HG02852 (cell line): ENCODE data around the gene DEPDC4.
A peak's percentile ranks its signal among the peaks of the same experiment; 100 is the strongest.
"Not testable (repeated sequence)": the region's sequence is repeated elsewhere in the genome, so short reads cannot be mapped to it uniquely, and the experiment has no call there.

Experiments used
- ATAC-seq: cut with Tn5 transposase; IDR thresholded peaks from one replicate; pipeline ENCODE4 v1.9.1; 2021; ENCODE audit warnings: mild to moderate bottlenecking, moderate library complexity; ENCODE audit not compliant: unreplicated experiment

The DEPDC4 gene

GRCh38 chr12:100266835-100267602 lies at the start of gene DEPDC4, which contains the start of gene SCYL2:
DEPDC4 (minus strand) TSS chr12:100267079; CDS start chr12:100267076, 3 bp downstream.
SCYL2 (plus strand) TSS chr12:100267177; CDS start chr12:100282971, 15,794 bp downstream.
- peak; percentile 91 for ATAC-seq

GRCh38 chr12:100311317-100311716 lies 44.4 kb upstream of the DEPDC4 start:
- no peak for ATAC-seq

- ATAC-seq: not testable (repeated sequence)
Observed at GRCh38 chr12:100308138-100308537, 41.3 kb upstream of the DEPDC4 start.

- ATAC-seq: not testable (repeated sequence)
Observed at GRCh38 chr12:100304334-100304733, 37.5 kb upstream of the DEPDC4 start.

GRCh38 chr12:100303831-100304230 lies 37.0 kb upstream of the DEPDC4 start:
- ATAC-seq: no peak

GRCh38 chr12:100302081-100302480 lies 35.2 kb upstream of the DEPDC4 start:
- ATAC-seq: no peak

GRCh38 chr12:100295764-100296555 lies 29.1 kb upstream of the DEPDC4 start:
- no peak for ATAC-seq

GRCh38 chr12:100294366-100294765 lies 27.5 kb upstream of the DEPDC4 start:
- not testable (repeated sequence) for ATAC-seq

GRCh38 chr12:100293017-100293416 lies 26.1 kb upstream of the DEPDC4 start:
- ATAC-seq: no peak

GRCh38 chr12:100290016-100290415 lies 23.1 kb upstream of the DEPDC4 start:
- ATAC-seq: no peak

- no peak for ATAC-seq
Observed at GRCh38 chr12:100289038-100289437, 22.2 kb upstream of the DEPDC4 start.

GRCh38 chr12:100284556-100284955 lies 17.7 kb upstream of the DEPDC4 start:
- ATAC-seq: not testable (repeated sequence)

- no peak for ATAC-seq
Observed at GRCh38 chr12:100279607-100280244, 12.8 kb upstream of the DEPDC4 start.

- no peak for ATAC-seq
Observed at GRCh38 chr12:100279159-100279558, 12.3 kb upstream of the DEPDC4 start.

- no peak for ATAC-seq
Observed at GRCh38 chr12:100274291-100274690, 7.4 kb upstream of the DEPDC4 start.

- ATAC-seq: no peak
Observed at GRCh38 chr12:100273782-100274181, 6.9 kb upstream of the DEPDC4 start.

GRCh38 chr12:100268835-100269564 lies 2.1 kb upstream of the DEPDC4 start:
- no peak for ATAC-seq

GRCh38 chr12:100267603-100268281 lies 863 bp upstream of the DEPDC4 start:
- peak; percentile 11 for ATAC-seq

GRCh38 chr12:100266585-100266834 lies 369 bp downstream of the DEPDC4 start:
- ATAC-seq: peak; percentile 77
